HG02571 (cell line): ENCODE measurements around the gene SCYL2.
A peak's percentile ranks its signal among the peaks of the same experiment; 100 is the strongest.
"Not testable (repeated sequence)": the region's sequence is repeated elsewhere in the genome, so short reads cannot be mapped to it uniquely, and the experiment has no call there.

Source experiments
- ATAC-seq: cut with Tn5 transposase; IDR thresholded peaks from one replicate; pipeline ENCODE4 v1.9.1; 2021; ENCODE audit warnings: mild to moderate bottlenecking, moderate library complexity; ENCODE audit not compliant: unreplicated experiment

The SCYL2 gene

GRCh38 chr12:100317371-100317770 is 50.4 kb downstream of the SCYL2 start:
- no peak for ATAC-seq

- ATAC-seq = no peak
These were observed 57.5 kb downstream of the SCYL2 start for GRCh38 chr12:100324498-100324897.

- ATAC-seq = no peak
These were observed 59.2 kb downstream of the SCYL2 start for GRCh38 chr12:100326208-100326607.

DNA sequence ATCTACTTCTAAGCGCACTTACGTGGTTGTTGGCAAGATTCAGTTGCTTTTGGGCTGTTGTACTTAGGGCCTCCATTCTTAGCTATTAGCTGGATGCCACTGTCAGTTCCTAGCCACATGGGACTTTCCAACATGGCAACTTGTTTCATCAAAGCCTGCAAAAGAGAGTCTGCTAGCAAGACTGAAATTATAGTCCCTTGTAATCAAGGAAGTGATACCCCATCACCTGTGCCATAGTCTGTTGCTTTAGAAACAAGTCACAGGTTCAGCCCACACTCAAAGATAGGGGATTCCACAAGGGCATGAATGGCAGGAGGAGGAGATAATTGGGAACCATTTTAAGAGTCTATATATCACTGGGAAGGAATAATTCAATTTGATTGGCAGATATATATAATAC is 62.8 kb downstream of the SCYL2 start:
- peak; percentile 95 for ATAC-seq

DNA sequence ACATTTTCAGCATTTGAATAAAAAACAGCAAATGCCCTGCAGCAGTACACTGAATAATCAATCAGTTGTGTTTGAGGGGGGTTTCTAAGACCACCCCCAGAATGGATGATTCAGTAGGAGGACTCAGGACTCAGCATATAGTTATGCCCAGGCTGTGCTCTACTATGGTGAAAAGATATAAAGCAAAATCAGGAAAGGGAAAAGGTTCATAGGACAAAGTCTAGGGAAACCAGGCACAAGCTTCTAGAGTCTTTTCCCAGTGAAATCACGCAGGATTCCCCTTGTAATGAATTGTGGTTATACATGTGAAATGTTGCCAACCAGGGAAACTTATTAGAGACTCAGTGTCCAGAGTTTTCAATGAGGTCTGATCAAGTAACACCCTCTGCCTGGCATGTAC is 64.9 kb downstream of the SCYL2 start:
- no peak for ATAC-seq

- no peak for ATAC-seq
These were observed 65.9 kb downstream of the SCYL2 start for GRCh38 chr12:100332852-100333251.

DNA sequence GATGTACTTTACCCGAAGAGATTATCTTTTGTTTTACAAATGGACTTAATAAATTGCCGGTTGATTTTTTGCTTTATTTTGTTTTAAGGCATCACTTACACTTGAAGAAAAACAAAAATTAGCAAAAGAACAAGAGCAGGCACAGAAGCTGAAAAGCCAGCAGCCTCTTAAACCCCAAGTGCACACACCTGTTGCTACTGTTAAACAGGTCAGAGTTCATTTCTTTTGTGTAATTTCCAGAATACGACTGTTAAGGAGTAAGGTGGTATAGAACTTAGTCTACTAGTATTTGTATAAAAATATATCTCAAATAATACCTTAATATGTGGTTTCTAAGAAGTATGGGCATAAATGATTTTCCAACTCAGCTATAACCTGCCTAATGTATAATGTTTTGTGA is 70.3 kb downstream of the SCYL2 start:
- ATAC-seq = no peak

DNA sequence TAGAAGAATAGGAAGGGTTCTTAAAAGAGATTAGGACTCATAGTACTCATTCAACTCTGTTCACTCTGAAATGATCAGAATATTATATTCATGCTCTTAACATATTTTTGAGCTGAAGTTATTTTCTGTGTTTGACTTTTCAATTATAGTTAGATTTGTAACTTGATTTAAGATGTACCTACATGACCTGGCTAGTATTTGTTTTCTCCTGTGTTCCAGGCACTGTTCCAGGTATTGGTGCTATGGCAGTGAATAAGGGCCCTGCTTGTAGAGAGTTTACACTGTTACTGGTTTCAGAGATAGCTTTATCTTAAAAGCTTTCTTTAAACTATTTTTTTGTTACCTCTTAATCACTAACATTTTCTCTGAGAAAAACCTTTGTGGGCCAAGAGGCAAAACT is 70.8 kb downstream of the SCYL2 start:
- no peak for ATAC-seq

DNA sequence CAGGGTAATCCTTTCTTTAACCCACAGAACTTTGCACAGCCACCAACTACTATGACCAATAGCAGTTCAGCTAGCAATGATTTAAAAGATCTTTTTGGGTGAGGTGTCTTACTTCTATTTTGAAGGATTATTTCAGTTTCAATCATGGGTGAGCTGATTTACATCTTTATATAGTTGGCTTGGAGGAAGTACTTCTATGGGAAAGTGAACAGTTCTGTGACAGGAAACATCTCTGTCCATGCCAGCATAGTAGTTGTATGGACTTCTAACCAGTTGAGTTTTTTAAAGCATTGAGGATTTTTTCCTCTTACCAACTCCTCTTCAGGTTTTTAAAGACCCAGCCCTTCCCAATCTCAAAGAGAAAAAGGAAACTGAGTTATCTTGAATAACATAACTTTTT is 72.1 kb downstream of the SCYL2 start:
- ATAC-seq = no peak

- ATAC-seq = not testable (repeated sequence)
These were observed 75.9 kb downstream of the SCYL2 start for GRCh38 chr12:100342897-100343296.

- not testable (repeated sequence) for ATAC-seq
These were observed 77.4 kb downstream of the SCYL2 start for GRCh38 chr12:100344351-100344750.

DNA sequence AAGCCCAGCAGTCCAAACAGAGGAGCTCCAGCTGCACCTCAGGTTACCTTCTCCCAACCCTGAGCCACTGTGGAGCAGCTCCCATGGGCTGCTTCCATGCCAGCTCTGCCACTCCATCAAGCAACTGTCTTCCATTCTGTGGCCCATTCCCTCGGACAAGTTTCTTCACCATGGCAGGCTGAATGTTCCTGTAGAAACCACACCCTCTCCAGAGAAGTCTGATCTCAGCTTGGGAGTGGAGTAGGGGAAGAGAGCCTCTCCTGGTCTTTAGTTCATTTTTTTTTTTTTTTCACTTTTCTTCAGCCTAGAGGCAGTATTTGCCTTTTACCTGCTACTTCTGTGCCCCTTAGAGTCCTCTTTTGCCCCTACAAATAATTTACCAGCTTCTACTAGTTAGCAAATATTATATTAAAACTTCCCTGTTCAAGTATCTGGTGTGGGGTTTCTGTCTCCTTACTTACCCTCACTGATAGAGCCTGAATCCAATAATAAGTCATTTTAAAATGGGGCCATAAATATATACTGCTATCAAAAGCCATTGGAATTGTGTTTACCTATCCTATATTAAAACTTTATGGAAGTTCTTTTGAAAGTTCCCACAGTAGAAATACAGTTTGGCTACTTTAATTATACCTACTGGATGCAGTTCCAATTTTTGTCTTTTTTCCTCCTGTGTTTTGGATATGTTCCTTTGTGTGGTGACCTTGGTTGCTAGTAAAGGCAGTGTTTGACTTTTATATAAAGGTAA is 78.2 kb downstream of the SCYL2 start:
- no peak for ATAC-seq

DNA sequence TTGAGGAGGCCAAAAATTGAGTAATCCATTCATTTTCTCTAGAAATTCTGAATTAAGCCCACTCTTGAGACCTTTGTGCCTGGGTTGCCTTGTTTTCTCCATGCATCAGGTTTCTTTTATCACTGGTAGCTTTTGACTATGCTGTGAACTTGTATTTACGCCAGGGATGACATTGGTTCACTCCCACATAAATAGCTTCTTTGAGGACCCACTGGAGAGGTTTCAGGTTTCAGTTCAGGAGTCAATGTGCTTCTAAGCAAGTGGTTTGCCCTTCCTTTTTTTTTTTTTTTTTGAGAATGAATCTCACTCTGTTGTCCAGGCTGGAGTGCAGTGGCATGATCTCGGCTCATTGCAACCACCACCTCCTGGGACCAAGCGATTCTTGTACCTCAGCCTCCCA is 79.7 kb downstream of the SCYL2 start:
- no peak for ATAC-seq

DNA sequence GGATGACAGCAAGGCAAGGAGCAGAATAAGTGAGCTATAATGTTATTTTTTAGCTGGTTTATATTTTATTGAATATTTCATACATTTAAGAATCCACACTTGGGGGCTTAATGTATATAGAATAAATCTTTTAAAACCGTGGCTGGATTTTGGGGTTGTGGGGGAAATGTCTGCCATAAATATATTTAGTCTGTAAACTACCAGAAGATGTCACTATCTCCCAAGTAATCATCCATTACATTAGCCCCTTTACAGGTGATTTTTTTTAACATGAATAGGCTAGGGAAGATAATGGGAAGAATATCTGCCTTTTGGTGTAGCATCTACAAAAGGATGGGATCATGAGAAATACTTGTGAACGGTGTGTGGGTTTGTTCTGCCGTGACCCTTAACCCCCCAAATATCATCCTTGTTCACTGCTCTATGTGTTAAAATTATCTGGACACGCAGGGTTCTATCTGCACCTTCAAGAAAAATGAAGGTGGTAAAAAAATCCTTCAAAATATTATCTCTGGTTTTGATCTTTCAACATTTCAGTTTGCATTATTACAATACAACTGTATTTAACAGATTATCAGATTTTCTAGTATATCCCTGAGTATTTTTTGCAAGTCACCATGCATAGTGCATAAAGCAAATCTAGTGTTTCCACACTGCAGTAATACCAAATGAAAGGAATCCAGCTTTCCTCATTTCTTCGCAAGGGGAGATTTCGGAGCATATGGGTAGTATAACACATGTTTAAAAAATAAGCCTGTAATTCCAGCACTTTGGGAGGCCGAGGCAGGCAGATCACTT is 81.9 kb downstream of the SCYL2 start:
- no peak for ATAC-seq

DNA sequence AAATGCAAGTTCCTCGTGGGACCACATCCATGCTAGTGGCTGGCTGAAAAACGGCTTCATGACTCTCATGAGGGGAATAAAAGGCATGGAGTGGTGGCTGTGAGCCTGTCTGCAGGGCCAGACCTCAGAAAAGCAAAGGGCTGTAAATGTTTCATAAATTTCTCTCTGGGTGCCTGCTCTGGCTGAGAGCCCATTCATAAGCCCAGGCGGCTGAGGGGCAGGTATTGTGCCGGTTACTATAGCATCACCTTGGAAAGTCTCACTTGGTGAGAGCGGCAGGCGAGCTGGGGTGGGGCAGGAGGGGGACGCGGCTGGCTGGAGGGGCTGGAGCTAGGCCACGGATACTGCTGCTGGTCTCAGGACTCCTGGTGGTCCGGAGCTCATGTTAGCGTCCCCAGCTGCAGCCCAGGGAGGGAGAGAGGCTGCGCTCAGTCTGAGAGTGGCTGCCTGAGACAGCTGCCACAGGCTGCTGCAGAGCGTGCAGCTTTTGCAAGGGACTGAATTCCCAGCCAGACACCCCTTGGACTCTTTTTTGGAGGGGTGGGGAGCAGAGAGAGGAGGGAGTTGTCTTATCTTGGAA is 89.8 kb downstream of the SCYL2 start, which contains the start of gene SLC17A8:
SLC17A8 (plus strand) TSS at position 431 of the 580 bp plus-strand sequence. CDS start 318 bp downstream, outside the sequence.
- ATAC-seq = no peak

GRCh38 chr12:100359248-100359647 is 92.3 kb downstream of the SCYL2 start:
- ATAC-seq = no peak

DNA sequence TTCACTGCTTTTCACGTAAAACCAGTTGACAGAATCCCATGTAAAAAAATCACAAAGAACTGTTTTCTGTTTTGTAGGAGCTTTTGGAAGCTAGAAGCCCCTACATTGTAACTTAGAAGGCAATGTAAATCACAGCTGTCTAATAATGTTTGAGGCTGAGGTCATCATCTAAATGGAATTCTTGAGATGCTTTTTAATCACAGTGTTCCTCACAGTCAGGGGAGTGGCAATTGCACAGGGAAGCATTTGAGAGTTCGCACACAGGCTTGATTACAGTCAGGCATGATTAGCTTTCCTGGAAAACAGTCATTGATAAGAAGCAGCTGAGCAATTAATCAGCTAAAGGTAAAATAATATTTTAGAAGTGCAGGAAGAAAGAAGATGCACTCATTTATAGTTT is 92.8 kb downstream of the SCYL2 start:
- ATAC-seq = no peak

DNA sequence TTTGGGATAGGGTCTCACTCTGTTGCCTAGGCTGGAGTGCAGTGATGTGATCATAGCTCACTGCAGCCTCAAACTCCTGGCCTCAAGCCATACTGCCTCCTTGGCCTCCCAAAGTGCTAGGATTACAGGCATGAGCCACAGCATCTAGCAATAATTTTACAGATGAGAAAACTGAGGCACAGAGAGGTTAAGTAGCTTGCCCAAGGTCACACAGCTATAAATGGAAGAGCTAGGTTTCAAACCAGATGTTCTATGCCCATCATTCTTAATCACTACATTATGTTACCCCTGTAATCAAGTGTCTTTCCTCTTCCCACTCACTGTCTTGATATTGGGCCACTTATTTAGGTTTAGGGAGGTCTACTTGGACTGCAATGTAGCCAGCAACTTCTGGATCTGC is 93.5 kb downstream of the SCYL2 start:
- no peak for ATAC-seq

DNA sequence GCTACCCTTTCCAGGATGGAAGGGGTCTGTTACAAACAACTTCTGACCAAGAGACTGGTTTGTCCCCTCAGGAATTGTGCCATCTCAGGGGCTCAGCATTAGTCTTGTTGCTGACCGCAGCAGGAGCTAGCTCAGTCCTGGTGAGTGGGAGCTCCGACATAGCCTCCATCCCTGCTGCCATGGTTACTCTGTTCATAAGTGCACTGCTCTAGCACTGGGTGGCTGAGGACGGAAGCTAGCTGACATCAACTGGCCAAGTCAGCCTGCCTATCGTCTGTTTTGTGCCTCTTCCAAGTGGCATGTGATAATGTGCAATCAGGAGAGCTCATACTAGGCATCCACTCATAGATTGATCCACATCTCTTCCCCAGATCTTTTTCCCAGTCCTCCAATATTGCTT is 97.3 kb downstream of the SCYL2 start:
- ATAC-seq = no peak

GRCh38 chr12:100365411-100365810 is 98.4 kb downstream of the SCYL2 start:
- no peak for ATAC-seq

DNA sequence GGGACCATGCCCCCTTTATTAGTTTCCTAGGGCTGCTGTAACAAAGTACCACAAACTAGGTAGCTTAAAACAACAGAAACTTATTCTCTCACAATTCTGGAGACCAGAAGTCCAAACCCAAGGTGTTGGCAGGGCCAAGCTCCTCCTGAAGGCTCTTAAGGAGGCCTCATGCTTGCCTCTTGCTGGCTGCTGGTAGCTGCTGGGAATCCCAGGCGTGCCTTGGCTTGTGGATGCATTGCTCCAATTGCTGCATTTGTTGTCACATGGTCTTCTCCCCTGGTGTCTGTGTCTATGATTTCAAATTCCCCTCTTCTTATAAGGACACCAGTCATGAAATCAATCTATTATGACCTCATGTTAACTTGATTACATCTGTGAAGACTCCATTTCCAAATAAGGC is 101.1 kb downstream of the SCYL2 start:
- no peak for ATAC-seq

GRCh38 chr12:100371146-100371545 is 104.2 kb downstream of the SCYL2 start:
- no peak for ATAC-seq
